Fibroblast of the aortic adventitia (primary cell): Measurements from ENCODE around the gene FAM193A. TPM values are rescaled to one million over a fixed set of nuclear protein-coding genes. Genes with fewer than 3 reads are reported as not detected.

Source experiments
- DNase-seq: peaks from one replicate; pipeline ENCODE4 v3.0.0-alpha.2; 2010; ENCODE audit warnings: low read depth
- H3K4me3 ChIP-seq: 2 replicates; pipeline ENCODE4 v1.5.1; 2011; ENCODE audit warnings: low read depth, mild to moderate bottlenecking, control low read depth, low read length, moderate library complexity
- total RNA-seq: library from RNA; depleted of rRNA; stranded (reverse); fragments of >200 nt; gene quantifications from 2 replicates; pipeline ENCODE4 v1.2.3, GENCODE V29; 2012; ENCODE audit warnings: low replicate concordance
- TF ChIP-seq, protein P1 (sequence below): IDR thresholded peaks from 2 replicates; pipeline ENCODE4 v1.5.1; 2011; ENCODE audit warnings: mild to moderate bottlenecking, low read length, control low read depth, inconsistent platforms; ENCODE audit not compliant: insufficient read depth

FAM193A gene
- total RNA-seq, 1 donor, result 17.4 TPM

- H3K4me3 ChIP-seq, result no peak overlapping the region
- no peak for DNase-seq
- TF ChIP-seq, protein P1, sequence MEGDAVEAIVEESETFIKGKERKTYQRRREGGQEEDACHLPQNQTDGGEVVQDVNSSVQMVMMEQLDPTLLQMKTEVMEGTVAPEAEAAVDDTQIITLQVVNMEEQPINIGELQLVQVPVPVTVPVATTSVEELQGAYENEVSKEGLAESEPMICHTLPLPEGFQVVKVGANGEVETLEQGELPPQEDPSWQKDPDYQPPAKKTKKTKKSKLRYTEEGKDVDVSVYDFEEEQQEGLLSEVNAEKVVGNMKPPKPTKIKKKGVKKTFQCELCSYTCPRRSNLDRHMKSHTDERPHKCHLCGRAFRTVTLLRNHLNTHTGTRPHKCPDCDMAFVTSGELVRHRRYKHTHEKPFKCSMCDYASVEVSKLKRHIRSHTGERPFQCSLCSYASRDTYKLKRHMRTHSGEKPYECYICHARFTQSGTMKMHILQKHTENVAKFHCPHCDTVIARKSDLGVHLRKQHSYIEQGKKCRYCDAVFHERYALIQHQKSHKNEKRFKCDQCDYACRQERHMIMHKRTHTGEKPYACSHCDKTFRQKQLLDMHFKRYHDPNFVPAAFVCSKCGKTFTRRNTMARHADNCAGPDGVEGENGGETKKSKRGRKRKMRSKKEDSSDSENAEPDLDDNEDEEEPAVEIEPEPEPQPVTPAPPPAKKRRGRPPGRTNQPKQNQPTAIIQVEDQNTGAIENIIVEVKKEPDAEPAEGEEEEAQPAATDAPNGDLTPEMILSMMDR, result no peak
Measured at GRCh38 chr4:2699534-2699933, 163.1 kb downstream of the FAM193A start.

DNA sequence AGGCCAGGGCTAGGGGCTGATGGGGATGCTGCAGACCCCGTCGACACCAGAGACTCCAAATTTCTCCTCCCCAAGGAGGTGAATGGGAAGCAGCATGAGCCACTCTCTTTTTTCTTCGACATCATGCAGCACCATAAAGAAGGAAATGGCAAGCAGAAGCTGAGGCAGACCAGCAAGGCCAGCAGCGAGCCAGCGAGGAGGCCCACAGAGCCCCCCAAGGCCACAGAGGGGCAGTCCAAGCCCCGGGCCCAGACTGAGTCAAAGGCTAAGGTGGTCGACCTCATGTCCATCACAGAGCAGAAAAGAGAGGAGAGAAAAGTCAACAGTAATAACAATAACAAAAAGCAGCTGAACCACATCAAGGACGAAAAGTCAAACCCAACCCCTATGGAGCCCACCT lies 163.6 kb downstream of the FAM193A start:
- H3K4me3 ChIP-seq, result no peak overlapping the region
- TF ChIP-seq, protein P1, result no peak
- DNase-seq, result no peak

DNA sequence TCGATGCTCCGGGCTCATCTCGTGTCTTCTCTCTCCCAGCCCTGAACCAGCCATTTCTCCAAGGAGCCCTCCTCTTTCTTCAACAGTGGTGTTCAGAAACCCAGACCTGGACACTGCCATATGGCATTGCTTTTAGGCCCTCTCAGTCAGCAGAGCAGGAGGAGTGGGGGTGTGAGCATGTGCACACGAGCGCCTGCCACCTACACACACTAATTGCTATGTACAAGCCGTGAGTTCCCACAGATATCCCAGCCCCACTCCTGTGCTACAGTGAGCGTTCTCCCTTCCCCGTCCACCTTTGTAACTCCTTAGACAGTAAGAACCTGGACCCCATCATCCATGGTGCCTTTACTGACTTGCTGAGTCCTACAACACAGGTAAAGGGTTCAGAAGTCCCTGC lies 165.9 kb downstream of the FAM193A start:
- TF ChIP-seq, protein P1, result no peak
- no peak overlapping the region for H3K4me3 ChIP-seq
- no peak for DNase-seq

DNA sequence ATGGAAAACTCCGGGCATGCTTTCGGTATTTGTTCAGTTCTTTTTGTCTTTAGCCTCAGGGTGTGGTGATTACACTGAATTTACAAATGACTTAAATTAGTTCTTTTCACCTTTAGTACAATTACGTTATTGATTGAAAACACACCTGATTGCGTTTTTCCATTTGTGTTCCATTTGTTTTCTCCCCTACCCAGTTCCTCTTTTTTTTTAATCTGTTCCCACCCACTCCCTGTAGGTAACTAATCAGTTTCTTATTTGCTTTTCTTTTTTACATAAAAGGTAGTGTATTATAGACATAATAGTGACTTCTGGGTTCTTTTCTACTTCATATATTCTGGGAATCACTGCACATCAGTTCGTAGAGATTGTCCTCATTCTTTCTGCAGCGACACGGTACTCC lies 166.3 kb downstream of the FAM193A start:
- TF ChIP-seq, protein P1, result no peak
- no peak for DNase-seq
- H3K4me3 ChIP-seq, result no peak overlapping the region

- peak; percentile 7 for DNase-seq
- TF ChIP-seq, protein P1, result peak; percentile 8
- no peak overlapping the region for H3K4me3 ChIP-seq
Measured at GRCh38 chr4:2712261-2712842, 175.9 kb downstream of the FAM193A start.

DNA sequence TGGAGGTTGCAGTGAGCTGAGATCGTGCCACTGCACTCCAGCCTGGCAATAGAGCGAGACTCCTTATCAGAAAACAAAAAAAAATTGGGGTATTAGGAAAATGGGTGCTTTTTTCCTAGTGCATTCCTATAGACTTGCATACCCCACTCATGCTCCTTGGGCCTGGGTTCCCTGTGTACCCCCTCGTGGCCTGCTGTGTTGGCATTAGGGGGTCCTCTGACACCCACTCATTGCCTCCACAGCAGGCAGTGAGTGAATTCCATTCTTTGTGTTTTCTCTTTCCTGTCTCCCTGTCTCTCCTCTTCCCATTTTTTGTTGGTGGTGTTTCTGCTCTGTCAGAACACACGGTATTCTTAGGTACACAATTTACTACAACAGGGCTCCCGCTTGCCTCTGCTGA lies 176.9 kb downstream of the FAM193A start:
- H3K4me3 ChIP-seq, result no peak overlapping the region
- DNase-seq, result no peak
- TF ChIP-seq, protein P1, result no peak
